Endometrial microvascular endothelial cells (primary cell): ENCODE results near the gene CCDC33. TPM values are rescaled to one million over a fixed set of nuclear protein-coding genes. Genes with fewer than 3 reads are reported as not detected.

Experiments
- in situ Hi-C: cut with HindIII; loops from 2 replicates; pipeline ENCODE4 v1.10.0; 2017; ENCODE audit warnings: low sequenced_read_pairs, low pct_unique_long_range_greater_than_20kb; ENCODE audit errors: inconsistent ontology term
- total RNA-seq: library from RNA; depleted of rRNA; stranded (reverse); fragments of >200 nt; gene quantifications from one replicate; pipeline ENCODE4 v1.2.3, GENCODE V29; 2015; ENCODE audit errors: inconsistent ontology term

CCDC33 gene
- not detected for total RNA-seq

GRCh38 chr15:74235962-74236361, at the start of gene CCDC33:
TSS of gene CCDC33 (plus strand) at chr15:74236326. CDS start at chr15:74236720, 394 bp downstream.
- in situ Hi-C loops = no loop called here

GRCh38 chr15:74188216-74188615, 47.9 kb upstream of the CCDC33 start:
- in situ Hi-C loops = no loop called here

- in situ Hi-C loops = no loop called here
These were observed 44.3 kb upstream of the CCDC33 start for GRCh38 chr15:74191798-74192197.

GRCh38 chr15:74192751-74193150, 43.4 kb upstream of the CCDC33 start:
- in situ Hi-C loops = no loop called here

GRCh38 chr15:74193299-74193718, 42.8 kb upstream of the CCDC33 start:
- in situ Hi-C loops = no loop called here

- in situ Hi-C loops = no loop called here
These were observed 42.2 kb upstream of the CCDC33 start for GRCh38 chr15:74193905-74194304.

- in situ Hi-C loops = no loop called here
These were observed 41.3 kb upstream of the CCDC33 start for GRCh38 chr15:74194572-74195559.

GRCh38 chr15:74196175-74196574, 40.0 kb upstream of the CCDC33 start:
- in situ Hi-C loops = no loop called here

- in situ Hi-C loops = no loop called here
These were observed 38.8 kb upstream of the CCDC33 start for GRCh38 chr15:74197176-74197965.

GRCh38 chr15:74199297-74199652, 36.9 kb upstream of the CCDC33 start:
- in situ Hi-C loops = no loop called here

GRCh38 chr15:74200412-74200815, 35.7 kb upstream of the CCDC33 start:
- in situ Hi-C loops = no loop called here

- in situ Hi-C loops = no loop called here
These were observed 35.2 kb upstream of the CCDC33 start for GRCh38 chr15:74200871-74201419.

- in situ Hi-C loops = no loop called here
These were observed 34.3 kb upstream of the CCDC33 start for GRCh38 chr15:74201710-74202420.

GRCh38 chr15:74202452-74203401, 33.4 kb upstream of the CCDC33 start, which contains the start of gene STRA6:
TSS of gene STRA6 (minus strand) at chr15:74202787. CDS start at chr15:74202267, 520 bp downstream.
- in situ Hi-C loops = no loop called here

- in situ Hi-C loops = no loop called here
These were observed 32.2 kb upstream of the CCDC33 start for GRCh38 chr15:74203914-74204431.

GRCh38 chr15:74205582-74205947, 30.6 kb upstream of the CCDC33 start:
- in situ Hi-C loops = no loop called here

- in situ Hi-C loops = no loop called here
These were observed 29.3 kb upstream of the CCDC33 start for GRCh38 chr15:74206801-74207281.
